ENCODE measurements around the gene ITGA1.

GRCh38 chr5:52796516-52797103 is 8.9 kb downstream of the ITGA1 start:
- TF ChIP-seq SNAI2 (CRISPR knock-in tag; IDR thresholded peaks at IDR 0.05) (no peak), ZFP3 (CRISPR knock-in tag; IDR thresholded peaks at IDR 0.05) (no peak), TOX (CRISPR knock-in tag; IDR thresholded peaks at IDR 0.05; ENCODE audit: borderline replicate concordance) (no peak), ZFP30 (CRISPR knock-in tag; IDR thresholded peaks at IDR 0.05) (no peak), PPARA (CRISPR knock-in tag; IDR thresholded peaks at IDR 0.05; ENCODE audit: borderline replicate concordance) (no peak), BACH2 (CRISPR knock-in tag; IDR thresholded peaks at IDR 0.05; ENCODE audit: borderline replicate concordance) (no peak), CSRNP3 (CRISPR knock-in tag; IDR thresholded peaks at IDR 0.05) (no peak), RARB (CRISPR knock-in tag; IDR thresholded peaks at IDR 0.05) (no peak), PATZ1 (CRISPR knock-in tag; IDR thresholded peaks at IDR 0.05; ENCODE audit: borderline replicate concordance) (0 out of 2 replicates have a peak, but pooled peaks have one; percentile 6), POU6F1 (CRISPR knock-in tag; IDR thresholded peaks at IDR 0.05; ENCODE audit: borderline replicate concordance, low read depth) (no peak), ZNF8 (CRISPR knock-in tag; IDR thresholded peaks at IDR 0.05) (no peak)

All from SK-N-SH treated with all-trans-retinoic acid at 6 μM for 48 hours (cell line).